ENCODE measurements around the gene C10orf120.

C10orf120 gene

GRCh38 chr10:122658356-122659049 lies 41.1 kb downstream of the C10orf120 start:
- no peak for DNase-seq

- no peak for DNase-seq
Measured at GRCh38 chr10:122657729-122658128, 41.9 kb downstream of the C10orf120 start.

- DNase-seq = no peak
Measured at GRCh38 chr10:122657255-122657654, 42.4 kb downstream of the C10orf120 start.

GRCh38 chr10:122656741-122657140 lies 42.9 kb downstream of the C10orf120 start:
- DNase-seq = no peak

- no peak for DNase-seq
Measured at GRCh38 chr10:122656308-122656705, 43.3 kb downstream of the C10orf120 start.

- DNase-seq = no peak
Measured at GRCh38 chr10:122655524-122656307, 43.9 kb downstream of the C10orf120 start.

- DNase-seq = no peak
Measured at GRCh38 chr10:122650331-122650730, 49.3 kb downstream of the C10orf120 start.

GRCh38 chr10:122649903-122650302 lies 49.7 kb downstream of the C10orf120 start:
- no peak for DNase-seq

GRCh38 chr10:122648599-122649428 lies 50.8 kb downstream of the C10orf120 start:
- DNase-seq = no peak
